Measurements from ENCODE around the gene NTN5. TPM values are rescaled to one million over a fixed set of nuclear protein-coding genes. Genes with fewer than 3 reads are reported as not detected.

The NTN5 gene, protein sequence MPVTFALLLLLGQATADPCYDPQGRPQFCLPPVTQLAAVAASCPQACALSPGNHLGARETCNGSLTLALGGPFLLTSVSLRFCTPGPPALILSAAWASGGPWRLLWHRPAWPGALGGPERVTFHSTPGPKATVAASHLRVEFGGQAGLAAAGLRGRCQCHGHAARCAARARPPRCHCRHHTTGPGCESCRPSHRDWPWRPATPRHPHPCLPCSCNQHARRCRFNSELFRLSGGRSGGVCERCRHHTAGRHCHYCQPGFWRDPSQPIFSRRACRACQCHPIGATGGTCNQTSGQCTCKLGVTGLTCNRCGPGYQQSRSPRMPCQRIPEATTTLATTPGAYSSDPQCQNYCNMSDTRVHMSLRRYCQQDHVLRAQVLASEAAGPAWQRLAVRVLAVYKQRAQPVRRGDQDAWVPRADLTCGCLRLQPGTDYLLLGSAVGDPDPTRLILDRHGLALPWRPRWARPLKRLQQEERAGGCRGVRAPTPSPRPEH
- 0.23 and 0.50 TPM in 2 replicates for total RNA-seq

DNA sequence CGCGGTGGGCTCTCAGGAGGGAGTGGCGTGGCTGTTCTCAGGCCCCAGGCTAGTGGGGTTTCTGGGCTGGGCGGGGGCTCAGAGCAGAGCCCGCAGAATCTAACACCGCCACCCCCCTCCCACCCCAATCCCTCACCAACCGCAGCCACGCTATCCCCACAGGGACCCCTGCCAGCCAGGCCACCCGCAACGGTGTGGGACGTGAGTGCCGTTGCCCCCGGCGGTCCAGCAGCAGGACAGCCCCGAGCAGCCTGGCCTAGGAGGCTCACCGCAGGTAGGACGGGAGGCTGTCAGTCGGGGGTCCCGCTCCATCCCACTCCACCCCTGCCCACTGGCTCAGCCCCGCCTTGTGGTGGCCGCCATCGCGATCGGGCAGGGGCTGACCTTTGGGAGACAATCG is at the start of gene NTN5:
TSS of gene NTN5 (minus strand) at position 24 of the 400 bp plus-strand sequence. CDS start 2,031 bp downstream, outside the sequence.
- intact Hi-C loops (cut with micrococcal nuclease) = no loop called here

DNA sequence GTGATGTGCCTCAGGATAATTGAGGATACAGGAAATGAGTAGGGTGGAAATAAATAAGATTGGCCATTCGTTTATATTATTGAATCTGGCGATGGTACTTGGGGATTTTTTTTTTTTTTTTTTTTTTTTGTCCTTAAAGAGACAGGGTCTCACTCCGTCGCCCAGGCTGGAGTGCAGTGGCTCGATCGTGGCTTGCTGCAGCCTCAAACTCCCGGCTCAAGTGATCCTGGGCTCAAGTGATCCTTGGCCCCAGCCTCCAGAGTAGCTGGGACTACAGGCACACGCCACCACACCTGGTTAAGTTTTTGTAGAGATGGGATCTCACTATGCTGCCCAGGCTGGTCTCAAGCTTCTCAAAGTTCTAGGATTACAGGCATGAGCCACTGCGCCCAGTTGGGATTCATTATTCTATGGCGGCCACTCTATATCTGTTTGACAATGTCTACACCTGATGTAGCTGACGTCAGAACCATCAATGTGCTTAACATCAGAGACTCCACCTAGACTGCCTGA is 49.4 kb upstream of the NTN5 start:
- intact Hi-C loops (cut with micrococcal nuclease) = no loop called here

DNA sequence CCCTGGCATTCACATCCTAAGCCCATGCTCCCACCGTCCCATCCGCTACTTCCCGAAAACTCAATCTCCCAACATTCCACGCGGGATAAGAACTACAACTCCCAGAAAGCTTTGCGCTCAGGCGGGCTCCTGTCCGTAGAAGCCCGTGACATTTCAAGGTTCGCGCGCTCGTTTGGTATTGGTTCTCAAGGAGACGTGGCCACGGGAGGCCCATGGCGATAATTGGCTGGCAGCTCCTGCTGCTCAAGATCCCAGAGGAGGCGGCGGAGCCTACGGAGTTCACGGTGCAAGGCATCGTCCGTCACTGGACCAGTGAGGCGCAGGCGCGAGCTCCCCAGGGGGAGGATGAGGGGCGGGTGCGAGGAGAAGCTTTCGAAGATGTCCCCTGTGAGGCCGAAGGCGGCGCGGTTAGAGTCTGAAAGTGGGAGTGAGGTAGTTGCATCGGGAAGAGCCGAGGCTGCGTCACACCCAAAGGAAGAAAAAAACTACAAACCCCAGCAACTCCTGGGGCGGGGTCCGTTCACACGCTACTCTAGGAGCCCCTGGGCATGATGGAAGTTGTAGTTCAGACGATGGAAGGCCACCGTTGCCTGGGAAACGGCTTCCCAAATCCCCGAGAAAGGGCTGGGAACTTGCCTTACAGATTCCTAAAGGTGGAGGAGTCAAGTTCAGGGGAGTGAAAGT is 47.9 kb upstream of the NTN5 start:
- intact Hi-C loops (cut with micrococcal nuclease) = no loop called here

DNA sequence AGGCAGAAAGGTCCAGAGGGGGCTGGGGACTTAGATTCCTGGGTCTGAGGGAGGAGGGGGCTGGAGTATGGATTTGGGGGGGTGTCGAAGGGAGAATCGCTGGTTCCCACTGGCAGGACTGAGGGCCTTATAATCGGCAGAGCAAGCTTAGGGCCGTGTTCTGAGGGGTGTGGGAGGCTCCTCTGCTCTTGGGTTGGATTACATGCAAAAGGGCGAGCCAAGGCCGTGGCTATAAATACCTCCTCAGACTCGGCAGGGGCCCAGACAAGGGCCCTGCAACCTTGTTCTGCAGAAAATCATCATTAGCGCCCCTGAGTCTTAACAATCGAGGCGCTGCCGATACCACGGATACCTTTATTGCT is 47.4 kb upstream of the NTN5 start:
- intact Hi-C loops (cut with micrococcal nuclease) = no loop called here

DNA sequence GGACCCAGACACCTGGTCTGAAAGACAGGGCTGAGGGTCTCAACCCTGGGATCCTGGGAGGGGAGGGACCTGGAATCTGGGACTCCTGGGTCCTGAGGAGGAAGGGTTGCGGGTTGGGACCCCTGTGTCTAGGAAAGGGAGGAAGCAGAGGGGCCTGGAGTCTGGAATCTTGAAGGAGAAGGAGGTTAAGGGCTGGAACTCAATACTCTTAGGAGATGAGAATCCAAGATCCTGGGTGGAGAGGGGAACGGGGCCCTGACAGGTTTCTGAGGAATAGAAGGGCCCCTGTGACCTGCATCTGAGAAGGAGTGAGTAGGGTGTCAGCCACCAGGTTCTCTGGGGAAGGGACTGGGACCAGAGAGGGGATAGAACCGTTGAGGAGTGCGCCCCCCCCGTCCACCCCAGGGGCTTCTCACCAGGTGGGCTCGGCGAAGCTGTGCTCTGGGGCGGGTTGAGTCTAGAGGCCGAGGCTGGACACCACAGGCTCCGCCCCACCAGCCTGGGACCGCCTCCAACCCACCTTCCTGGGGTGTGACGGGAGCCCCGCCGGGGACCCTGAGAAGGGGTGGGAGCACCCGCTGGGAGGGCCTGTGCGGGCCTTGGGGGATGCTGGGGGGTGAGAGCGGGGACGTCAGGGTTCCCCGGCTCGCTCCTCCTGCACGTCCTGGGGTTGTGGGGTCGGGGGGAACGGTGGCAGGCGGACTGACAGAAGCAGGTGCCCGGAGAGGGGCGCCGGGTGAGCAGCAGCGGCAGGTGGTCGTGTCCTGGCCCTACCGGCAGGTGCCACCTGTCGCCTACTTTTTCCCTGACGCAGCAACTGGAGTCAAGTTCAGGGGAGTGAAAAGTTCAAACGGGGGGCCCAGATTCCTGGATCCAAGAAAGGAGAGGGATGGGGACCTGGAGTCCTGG is 46.7 kb upstream of the NTN5 start, which contains the start of gene MAMSTR:
TSS of gene MAMSTR (minus strand) at position 463 of the 909 bp plus-strand sequence. CDS start 694 bp downstream, outside the sequence.
- intact Hi-C loops (cut with micrococcal nuclease) = loop anchor here (10.0 kb wide), 1 partner anchor 205 kb away; the partner anchor contains the start of gene LMTK3

DNA sequence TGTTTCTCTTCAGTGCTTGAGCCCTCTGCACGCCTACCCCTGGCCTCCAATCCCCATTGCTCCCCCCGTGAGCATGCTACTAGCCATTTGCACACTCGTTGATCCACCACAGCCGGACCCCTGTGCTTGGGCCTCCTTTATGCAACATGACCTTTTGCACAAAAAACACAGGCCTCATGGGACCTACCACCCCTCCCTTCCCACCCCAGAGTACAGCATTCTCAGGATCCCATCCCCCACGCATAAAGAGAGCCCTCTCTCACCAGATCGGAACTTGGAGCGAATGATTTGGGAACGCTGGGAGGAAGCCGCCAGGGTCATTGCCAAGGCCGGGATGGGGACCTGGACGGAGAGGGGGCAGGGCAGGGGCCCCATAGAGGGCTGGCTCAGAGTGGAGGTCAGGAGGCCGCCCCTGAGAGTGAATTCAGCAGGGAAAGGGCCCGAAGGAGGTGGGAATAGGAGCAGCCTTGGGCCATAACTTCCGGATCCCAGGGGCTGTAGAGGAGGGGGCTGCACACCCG is 46.0 kb upstream of the NTN5 start:
- intact Hi-C loops (cut with micrococcal nuclease) = loop anchor here (10.0 kb wide), 1 partner anchor 204 kb away; the partner anchor contains the start of gene LMTK3

DNA sequence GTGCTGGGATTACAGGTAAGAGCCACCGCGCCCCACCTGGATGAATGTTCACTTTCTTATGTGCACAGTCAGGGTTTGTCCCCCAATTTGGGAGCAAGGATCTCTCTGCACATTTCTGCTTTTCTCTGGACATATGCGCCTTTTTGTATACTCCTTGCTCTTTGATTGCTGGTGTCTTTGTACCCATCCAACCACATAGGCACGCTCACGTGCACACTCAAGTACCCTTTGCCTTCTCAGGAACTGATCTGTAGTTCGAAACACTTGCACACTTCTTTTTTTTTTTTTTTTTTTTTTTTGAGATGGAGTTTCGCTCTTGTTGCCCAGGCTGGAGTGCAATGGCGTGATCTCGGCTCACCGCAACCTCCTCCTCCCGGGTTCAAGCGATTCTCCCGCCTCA is 45.3 kb upstream of the NTN5 start:
- intact Hi-C loops (cut with micrococcal nuclease) = loop anchor here (10.0 kb wide), 1 partner anchor 203 kb away; the partner anchor contains the start of gene LMTK3

DNA sequence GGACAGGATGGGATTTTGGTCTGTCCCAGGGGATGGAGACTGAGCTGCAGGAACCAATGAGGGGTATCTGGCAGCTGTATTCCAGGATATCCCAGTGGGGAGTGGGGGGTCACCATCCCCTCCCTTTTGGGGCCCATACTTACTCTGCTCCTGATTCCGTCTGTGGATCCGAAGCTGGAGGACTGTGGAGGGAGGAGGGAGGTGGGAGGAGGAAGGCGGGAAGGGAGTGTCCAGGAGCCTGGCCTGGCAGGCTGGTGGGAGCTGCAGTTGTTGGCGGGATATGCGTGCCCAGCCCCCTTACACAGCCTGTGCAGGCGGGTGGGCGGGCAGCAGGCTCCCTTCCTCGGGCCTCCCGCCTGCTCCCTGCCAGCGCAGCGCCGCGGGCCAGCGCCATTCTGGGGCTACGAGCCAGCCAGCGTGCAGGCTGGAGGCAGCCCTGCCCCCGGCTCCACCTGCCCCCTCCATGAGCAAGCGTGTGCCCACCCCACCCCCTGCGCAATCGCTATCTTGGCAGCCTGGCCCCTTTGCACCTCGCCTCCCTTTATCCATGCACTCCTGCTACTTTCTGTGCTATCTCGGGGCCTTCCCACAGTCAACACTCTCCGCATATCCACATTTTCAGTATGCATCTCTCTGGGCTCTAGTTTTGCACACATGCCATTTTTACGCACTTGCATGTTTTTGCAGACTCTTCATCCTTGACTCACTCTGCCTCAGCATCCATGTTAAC is 43.9 kb upstream of the NTN5 start:
- intact Hi-C loops (cut with micrococcal nuclease) = loop anchor here (10.0 kb wide), 1 partner anchor 202 kb away; the partner anchor contains the start of gene LMTK3

DNA sequence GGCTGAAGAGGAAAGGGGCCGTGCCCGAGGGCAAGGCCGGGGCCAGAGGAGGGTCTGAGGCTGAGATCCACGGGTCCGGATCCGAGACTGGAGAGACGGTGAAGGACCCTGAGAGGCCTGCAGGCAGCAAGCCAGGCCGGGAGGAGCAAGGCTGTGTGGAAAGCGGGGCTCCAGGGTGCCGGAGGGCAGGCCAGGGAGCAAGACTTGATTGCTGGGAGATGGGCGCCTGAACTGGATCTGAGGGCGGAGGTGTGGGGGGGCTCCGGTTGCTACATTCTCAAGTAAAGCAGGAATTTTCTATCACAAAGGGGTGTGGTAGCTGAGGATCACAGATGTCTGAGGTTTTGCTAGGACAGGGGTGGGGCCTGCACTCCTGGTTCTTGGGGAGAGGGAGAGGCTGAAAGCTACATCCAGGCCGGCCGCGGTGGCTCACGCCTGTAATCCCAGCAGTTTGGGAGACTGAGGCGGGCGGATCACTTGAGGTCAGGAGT is 42.9 kb upstream of the NTN5 start:
- intact Hi-C loops (cut with micrococcal nuclease) = loop anchor here (2.0 to 10.0 kb wide), 2 partner anchors 69 to 201 kb away; partner anchors contain the start of genes CA11 and LMTK3

DNA sequence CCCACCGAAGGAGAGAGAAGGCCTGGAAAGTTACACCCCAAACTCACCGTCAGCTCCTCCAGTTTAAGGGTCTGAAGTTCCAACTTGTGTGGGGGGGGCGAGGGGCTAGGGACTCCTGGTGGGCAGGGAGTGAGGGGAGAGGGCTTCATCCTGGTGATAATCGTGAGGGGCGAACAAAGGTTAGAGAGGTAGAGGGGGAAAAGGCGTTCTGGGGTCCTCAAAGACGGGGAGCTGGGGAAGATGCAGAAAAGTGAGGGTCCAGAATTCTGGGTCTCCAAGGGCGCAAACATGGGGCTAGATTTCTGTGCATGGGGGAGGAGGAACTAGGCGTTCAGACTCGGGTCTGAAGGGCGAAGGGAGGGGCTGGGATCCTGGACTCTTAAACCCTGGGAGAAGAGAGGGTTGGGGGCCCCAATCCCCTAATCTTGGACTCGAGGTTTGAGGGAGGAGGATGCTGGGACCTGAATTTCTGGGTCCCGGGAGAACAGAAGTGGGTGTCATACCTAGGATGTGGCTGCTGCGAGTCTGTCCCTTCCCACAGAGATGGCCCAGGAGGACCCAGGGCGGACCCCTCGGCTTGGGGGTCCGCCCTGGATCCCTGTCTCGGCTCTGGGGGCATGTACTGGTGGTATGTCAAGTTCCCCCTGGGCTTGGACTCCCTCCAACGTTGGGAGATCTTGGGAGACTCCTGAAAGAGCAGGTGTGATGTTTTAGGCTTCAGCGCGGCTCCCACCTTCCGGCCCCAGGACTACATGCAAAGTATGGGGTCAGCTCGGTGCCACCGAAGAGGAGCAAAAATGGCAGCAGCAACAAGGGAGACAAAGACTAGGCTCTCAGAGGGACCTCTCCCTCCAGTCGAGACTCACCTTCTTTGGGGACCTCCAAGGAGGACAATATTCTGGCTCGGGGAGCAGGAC is 42.2 kb upstream of the NTN5 start:
- intact Hi-C loops (cut with micrococcal nuclease) = loop anchor here (1.0 to 10.0 kb wide), 6 partner anchors 24 to 1051 kb away; partner anchors contain the start of genes CA11, DBP and LMTK3

DNA sequence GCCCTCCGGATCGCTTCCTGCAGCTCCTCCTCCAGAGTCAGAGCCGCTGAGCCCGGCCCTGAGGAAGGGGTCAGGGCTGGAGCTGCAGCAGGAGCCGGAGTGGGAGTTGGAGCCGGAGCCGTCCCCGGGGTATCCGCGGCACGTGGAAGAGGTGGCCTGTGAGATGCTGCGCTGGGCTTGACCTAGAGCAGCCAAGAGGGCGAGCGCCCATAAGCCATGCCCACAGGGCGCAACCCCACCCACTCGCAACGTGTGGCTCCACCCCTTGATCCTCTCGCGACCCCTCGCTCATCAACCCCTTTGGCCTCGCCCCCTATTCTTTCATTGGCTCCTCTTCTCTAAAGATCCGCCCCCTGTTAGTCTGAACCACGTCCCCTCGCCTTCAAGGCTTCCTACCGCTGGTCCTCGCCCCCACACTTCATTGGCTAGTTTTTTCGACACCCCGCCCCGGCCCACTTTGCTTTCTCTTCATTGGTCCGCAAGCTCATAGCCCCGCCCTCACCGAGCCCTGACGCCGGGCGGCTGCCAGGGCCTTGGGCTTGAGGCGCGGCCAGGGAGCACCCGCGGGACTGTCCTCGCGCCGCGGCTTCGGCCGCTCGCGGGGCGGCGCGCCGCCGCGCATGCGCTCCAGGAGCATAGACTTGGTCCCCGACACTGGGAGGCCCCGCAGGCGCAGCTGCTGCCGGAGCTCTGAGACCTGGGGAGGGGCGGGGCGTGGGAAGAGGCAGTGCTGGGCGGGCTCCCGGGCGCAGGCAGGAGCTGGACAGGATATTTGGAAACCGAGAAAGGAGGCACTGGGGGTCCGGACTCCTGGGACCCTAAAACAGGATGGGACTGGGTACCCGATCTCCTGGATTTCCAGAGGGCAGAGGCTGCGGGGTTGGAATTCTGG is 41.3 kb upstream of the NTN5 start:
- intact Hi-C loops (cut with micrococcal nuclease) = loop anchor here (1.0 to 10.0 kb wide), 6 partner anchors 25 to 1052 kb away; partner anchors contain the start of genes CA11, DBP and LMTK3

DNA sequence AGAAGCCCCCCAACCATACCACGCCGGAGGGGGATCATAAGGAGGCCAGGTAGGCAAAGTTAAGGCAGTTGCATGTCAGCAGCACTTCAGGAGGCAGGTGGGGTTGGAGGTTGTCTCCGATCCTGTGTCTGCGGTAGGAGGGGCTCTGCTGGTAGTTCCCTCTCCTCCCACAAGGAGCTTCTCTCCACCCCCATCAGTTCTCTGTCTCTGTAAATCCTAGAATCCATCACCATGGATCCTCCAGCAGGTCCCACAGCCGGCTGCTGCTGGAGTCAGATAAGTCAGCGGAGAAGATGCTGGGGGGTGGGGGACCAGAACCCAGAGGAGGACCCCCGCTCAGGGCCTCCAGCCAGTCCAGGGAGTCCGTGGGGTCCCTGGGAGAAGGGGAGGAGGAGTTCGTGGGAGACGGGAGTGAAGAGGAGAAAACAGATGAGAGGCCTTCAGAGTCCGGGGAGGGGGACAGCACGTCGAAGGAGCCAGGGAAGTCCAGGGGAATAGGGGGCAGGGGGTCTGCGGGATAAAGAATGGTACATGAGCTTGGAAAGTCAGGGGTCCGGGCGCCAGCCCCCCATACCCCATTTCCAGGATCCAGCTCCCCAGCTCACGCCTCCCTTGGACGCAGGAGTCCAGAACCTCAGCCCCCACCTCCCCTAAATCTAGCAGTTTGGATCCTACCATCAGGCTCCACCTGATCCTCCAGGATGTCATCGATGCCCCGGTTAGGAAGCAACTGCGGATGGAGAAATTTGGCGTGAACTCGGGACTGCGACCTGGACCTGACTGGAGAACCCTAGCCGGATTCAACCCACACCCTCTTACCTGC is 40.4 kb upstream of the NTN5 start:
- intact Hi-C loops (cut with micrococcal nuclease) = loop anchor here (10.0 kb wide), 1 partner anchor 198 kb away; the partner anchor contains the start of gene LMTK3

DNA sequence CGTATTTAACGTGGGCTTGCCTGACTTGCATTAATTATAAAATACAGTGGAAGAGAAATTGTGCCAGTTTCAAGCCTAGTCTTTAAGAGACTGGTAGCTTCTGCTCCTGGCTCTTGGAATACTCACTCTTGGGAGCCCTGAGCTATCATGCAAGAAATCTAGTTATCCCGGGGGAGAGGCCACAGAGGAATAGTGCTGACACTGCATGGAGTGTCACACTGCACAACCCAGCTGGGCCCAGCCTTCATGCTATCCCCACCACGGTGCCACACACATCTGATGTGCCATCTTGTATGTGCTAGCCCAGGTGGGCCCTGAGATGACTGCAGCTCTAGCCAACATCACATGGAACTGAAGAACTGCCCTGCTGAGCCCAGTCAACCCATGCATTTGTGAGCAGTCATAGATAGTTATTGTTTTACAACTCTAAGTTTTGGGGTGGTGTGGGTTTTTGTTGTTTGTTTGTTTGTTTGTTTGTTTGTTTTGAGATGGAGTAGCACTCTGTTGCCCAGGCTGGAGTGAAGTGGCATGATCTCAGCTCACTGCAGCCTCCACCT is 38.4 kb upstream of the NTN5 start:
- intact Hi-C loops (cut with micrococcal nuclease) = loop anchor here (10.0 kb wide), 1 partner anchor 196 kb away; the partner anchor contains the start of gene LMTK3

DNA sequence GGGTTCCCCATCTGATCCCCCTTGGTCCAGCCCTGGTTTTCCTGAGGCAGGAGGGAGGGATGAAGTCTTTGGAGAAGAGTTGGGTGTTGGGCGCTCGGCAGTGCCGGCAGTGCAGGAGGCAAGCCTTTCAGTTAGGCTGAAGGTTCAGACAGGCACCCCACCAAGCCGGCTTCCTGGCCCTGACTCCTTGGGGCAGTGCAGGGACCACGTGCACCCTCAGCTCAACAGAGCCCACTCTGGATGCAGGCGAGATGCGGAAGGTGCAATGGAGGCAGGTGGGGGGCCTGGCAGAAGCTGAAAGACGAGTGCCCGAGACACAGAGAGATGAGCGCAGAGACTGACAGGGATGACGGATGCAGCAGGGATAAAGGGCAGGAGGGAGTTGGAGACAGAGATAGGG is 35.7 kb upstream of the NTN5 start:
- intact Hi-C loops (cut with micrococcal nuclease) = no loop called here

DNA sequence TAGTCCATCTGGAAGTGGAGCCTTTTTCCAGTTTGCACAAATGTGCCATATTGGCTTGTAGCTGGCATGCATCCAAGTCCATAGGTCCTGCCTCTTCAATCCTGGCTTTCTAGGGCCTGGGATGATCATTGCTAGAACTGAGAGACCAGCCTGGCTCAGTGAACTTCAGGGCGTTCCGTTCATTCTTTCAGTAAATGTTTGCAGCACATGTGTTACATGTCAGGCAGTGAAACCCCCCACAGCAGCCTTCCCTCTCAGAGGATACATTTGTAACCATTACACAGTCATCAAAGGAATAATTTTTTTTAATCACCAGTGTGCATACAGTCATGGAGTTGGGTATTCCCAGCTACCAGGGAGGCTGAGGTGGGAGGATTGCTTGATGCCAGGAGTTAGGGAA is 32.6 kb upstream of the NTN5 start:
- intact Hi-C loops (cut with micrococcal nuclease) = no loop called here

DNA sequence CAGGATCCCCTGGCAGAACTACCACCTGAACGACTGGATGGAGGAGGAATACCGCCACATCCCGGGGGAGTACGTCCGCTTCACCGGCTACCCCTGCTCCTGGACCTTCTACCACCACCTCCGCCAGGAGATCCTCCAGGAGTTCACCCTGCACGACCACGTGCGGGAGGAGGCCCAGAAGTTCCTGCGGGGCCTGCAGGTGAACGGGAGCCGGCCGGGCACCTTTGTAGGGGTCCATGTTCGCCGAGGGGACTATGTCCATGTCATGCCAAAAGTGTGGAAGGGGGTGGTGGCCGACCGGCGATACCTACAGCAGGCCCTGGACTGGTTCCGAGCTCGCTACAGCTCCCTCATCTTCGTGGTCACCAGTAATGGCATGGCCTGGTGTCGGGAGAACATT is 30.5 kb upstream of the NTN5 start:
- intact Hi-C loops (cut with micrococcal nuclease) = no loop called here
